ENCODE data around the gene NEDD4.

GRCh38 chr15:55960946-55961345, 32.5 kb downstream of the NEDD4 start:
- no peak for TF ChIP-seq EZH2 (IDR thresholded peaks at IDR 0.05; ENCODE audit: insufficient read depth, poor library complexity, severe bottlenecking)
- no peak for TF ChIP-seq EZH2phosphoT487 (IDR thresholded peaks at IDR 0.05; ENCODE audit: insufficient read depth, low read depth)

All from GM23248 (cell line).